ENCODE measurements around the gene RPE.
A peak's percentile ranks its signal among the peaks of the same experiment; 100 is the strongest.

RPE gene

DNA sequence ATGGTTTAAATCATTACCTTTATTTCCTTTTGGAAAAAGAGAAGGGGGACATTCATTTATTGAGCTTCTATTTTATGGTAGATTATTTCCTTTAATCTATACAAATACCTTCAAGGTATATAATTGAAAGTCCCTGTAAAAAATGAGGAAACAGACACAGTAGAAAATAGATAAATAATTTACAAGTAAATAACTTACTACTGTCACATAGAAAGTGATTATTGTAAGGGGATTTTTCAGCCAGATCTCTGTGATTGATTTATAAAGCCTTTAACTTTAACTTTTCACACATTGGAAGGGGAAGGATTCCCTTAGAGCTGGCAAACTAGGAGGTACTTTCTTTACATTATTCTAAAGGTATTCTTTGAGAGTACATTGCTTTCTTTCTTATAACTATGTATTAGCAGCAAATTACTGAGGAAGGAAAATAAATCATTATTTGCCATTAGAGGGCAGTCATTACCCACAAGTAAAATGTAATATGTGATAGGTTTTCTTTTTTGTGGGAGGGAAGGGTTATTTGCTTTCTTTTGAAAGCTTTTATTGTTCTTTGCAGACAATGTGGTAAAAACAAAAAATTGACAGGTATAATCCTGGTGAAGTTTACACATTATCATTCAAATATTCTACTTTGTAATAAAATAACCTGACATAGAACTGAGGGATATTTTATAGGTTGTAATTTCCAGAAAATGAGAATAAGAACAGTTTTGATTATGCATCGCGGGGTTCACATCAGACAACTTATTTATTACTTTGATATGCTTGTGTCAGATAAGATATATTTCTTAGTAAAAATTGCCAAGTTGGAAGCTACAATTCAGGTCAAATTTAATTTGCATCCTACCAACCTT is 24.8 kb upstream of the RPE start:
- Histone ChIP-seq H3K4me3 (ENCODE audit: low read length) (peak overlapping the region; percentile 54; the same call in 1 of the 2 replicates), H2AFZ (ENCODE audit: low read depth, low read length) (no peak overlapping the region), H3K27ac (ENCODE audit: low read length) (no peak overlapping the region), H3K36me3 (replicated peaks; ENCODE audit: low read depth, low read length) (no peaks in the 10 kb centered on the region), H3K9ac (ENCODE audit: low read length) (no peak overlapping the region), H3K9me3 (ENCODE audit: insufficient read depth, low read length) (no peaks in the 10 kb centered on the region), H3K27me3 (ENCODE audit: low read depth, low read length) (no peaks in the 10 kb centered on the region), H4K20me1 (ENCODE audit: insufficient read depth, low read length) (no peaks in the 10 kb centered on the region), H3K4me1 (ENCODE audit: low read length) (peaks cover 10% of the 10 kb centered on the region; the same call in 1 of the 2 replicates), H3K4me2 (ENCODE audit: low read length) (peak overlapping the region; percentile 64), H3K79me2 (ENCODE audit: low read length) (no peaks in the 10 kb centered on the region)
- TF ChIP-seq, protein P1, sequence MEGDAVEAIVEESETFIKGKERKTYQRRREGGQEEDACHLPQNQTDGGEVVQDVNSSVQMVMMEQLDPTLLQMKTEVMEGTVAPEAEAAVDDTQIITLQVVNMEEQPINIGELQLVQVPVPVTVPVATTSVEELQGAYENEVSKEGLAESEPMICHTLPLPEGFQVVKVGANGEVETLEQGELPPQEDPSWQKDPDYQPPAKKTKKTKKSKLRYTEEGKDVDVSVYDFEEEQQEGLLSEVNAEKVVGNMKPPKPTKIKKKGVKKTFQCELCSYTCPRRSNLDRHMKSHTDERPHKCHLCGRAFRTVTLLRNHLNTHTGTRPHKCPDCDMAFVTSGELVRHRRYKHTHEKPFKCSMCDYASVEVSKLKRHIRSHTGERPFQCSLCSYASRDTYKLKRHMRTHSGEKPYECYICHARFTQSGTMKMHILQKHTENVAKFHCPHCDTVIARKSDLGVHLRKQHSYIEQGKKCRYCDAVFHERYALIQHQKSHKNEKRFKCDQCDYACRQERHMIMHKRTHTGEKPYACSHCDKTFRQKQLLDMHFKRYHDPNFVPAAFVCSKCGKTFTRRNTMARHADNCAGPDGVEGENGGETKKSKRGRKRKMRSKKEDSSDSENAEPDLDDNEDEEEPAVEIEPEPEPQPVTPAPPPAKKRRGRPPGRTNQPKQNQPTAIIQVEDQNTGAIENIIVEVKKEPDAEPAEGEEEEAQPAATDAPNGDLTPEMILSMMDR (IDR thresholded peaks at IDR 0.05; ENCODE audit: low read depth, low read length) = peak; percentile 65
- no peak for TF ChIP-seq EZH2phosphoT487 (IDR thresholded peaks at IDR 0.05; ENCODE audit: low read depth)

DNA sequence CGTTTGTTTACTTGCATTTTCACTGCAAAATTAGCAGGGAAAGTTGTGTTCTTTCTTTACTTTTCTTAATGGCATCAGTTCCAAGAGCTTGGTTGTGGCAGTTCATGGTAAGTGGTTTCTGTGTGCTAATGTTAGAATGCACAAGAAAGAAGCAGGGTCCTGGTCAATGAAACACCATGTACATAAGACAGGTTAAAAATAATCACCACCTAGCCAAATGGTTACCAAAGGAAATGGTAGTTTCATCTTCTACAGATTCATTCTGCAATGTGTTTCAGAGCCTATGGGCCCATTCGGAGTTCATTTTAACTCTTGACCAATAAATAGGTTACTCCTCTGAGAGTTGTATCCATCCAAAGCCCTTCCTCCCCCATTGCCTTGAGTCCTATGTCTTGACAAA is 18.1 kb upstream of the RPE start:
- no peak for TF ChIP-seq EZH2phosphoT487 (IDR thresholded peaks at IDR 0.05; ENCODE audit: low read depth)
- TF ChIP-seq, protein P1 (IDR thresholded peaks at IDR 0.05; ENCODE audit: low read depth, low read length) = no peak
- Histone ChIP-seq H2AFZ (ENCODE audit: low read depth, low read length) (no peak overlapping the region), H3K9ac (ENCODE audit: low read length) (no peak overlapping the region), H4K20me1 (ENCODE audit: insufficient read depth, low read length) (no peaks in the 10 kb centered on the region), H3K36me3 (replicated peaks; ENCODE audit: low read depth, low read length) (no peaks in the 10 kb centered on the region), H3K79me2 (ENCODE audit: low read length) (no peaks in the 10 kb centered on the region), H3K9me3 (ENCODE audit: insufficient read depth, low read length) (no peaks in the 10 kb centered on the region), H3K4me1 (ENCODE audit: low read length) (no peaks in the 10 kb centered on the region), H3K4me3 (ENCODE audit: low read length) (no peak overlapping the region), H3K4me2 (ENCODE audit: low read length) (no peak overlapping the region), H3K27ac (ENCODE audit: low read length) (no peak overlapping the region), H3K27me3 (ENCODE audit: low read depth, low read length) (no peaks in the 10 kb centered on the region)

DNA sequence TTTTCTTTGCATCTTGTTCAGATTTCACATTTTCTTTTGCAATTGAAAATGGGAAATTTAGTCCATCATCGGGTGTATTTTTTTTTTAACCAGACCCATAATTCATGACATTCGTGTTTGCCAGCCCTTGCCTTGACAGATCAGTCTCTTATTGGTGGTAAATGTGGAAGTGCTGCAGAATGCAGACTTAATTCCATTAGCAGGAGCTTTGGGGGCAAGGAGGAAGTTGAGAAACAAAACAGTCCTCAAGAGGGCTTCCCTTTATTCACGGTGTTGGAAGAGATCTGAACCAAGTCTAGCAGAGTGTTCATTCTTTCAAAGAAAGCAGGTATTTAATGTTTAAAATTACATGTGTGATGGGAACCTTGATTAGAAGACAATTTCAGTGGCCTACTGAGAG is 16.6 kb upstream of the RPE start:
- Histone ChIP-seq H4K20me1 (ENCODE audit: insufficient read depth, low read length) (no peaks in the 10 kb centered on the region), H2AFZ (ENCODE audit: low read depth, low read length) (0 out of 2 replicates have a peak overlapping the region, but pooled peaks have one; percentile 56), H3K9me3 (ENCODE audit: insufficient read depth, low read length) (no peaks in the 10 kb centered on the region), H3K4me2 (ENCODE audit: low read length) (no peak overlapping the region), H3K79me2 (ENCODE audit: low read length) (no peaks in the 10 kb centered on the region), H3K9ac (ENCODE audit: low read length) (no peak overlapping the region), H3K4me3 (ENCODE audit: low read length) (no peak overlapping the region), H3K27me3 (ENCODE audit: low read depth, low read length) (no peaks in the 10 kb centered on the region), H3K27ac (ENCODE audit: low read length) (no peak overlapping the region), H3K4me1 (ENCODE audit: low read length) (peaks cover 4% of the 10 kb centered on the region; the same call in 1 of the 2 replicates), H3K36me3 (replicated peaks; ENCODE audit: low read depth, low read length) (no peaks in the 10 kb centered on the region)
- TF ChIP-seq, protein P1 (IDR thresholded peaks at IDR 0.05; ENCODE audit: low read depth, low read length) = no peak
- no peak for TF ChIP-seq EZH2phosphoT487 (IDR thresholded peaks at IDR 0.05; ENCODE audit: low read depth)

DNA sequence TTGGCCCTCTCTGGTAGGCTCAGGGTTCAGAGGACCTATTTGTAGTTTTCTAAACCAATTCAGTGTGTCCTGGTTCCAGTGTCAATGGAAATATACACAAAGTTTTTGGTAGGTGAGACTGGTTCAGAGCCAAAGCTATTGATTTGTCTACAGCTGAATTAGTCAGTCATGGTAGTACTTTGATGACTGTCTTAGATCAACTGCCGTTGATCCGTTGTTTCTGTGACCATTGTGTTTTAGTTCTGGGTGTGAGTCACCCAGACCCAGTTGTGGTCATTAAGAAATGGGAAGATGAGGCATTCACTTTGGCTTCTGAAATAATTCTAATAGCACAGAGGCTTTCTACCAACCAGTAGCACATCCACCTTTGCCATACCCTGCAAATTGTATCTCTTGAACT is 16.0 kb upstream of the RPE start:
- Histone ChIP-seq H3K9ac (ENCODE audit: low read length) (no peak overlapping the region), H3K9me3 (ENCODE audit: insufficient read depth, low read length) (no peaks in the 10 kb centered on the region), H3K27me3 (ENCODE audit: low read depth, low read length) (no peaks in the 10 kb centered on the region), H3K4me3 (ENCODE audit: low read length) (no peak overlapping the region), H3K4me2 (ENCODE audit: low read length) (no peak overlapping the region), H2AFZ (ENCODE audit: low read depth, low read length) (no peak overlapping the region), H3K36me3 (replicated peaks; ENCODE audit: low read depth, low read length) (no peaks in the 10 kb centered on the region), H3K79me2 (ENCODE audit: low read length) (no peaks in the 10 kb centered on the region), H3K27ac (ENCODE audit: low read length) (no peak overlapping the region), H3K4me1 (ENCODE audit: low read length) (peaks cover 7% of the 10 kb centered on the region; the same call in 1 of the 2 replicates), H4K20me1 (ENCODE audit: insufficient read depth, low read length) (no peaks in the 10 kb centered on the region)
- no peak for TF ChIP-seq EZH2phosphoT487 (IDR thresholded peaks at IDR 0.05; ENCODE audit: low read depth)
- TF ChIP-seq, protein P1 (IDR thresholded peaks at IDR 0.05; ENCODE audit: low read depth, low read length) = no peak

Data from OCI-LY3 (cell line).